OCI-LY3 (cell line): ENCODE measurements around the gene FAM50B.
"Not testable (repeated sequence)": the region's sequence is repeated elsewhere in the genome, so short reads cannot be mapped to it uniquely, and the experiment has no call there.

ENCODE experiments used
- H2AFZ ChIP-seq: fragments of 200-600, 300-600 bp; shearing (Covaris generic); 2 replicates; pipeline ENCODE4 v1.6.0; 2014; ENCODE audit warnings: antibody characterized with exemption, low read depth, low read length
- H3K27ac ChIP-seq: fragments of 200-600, 300-600 bp; sonication (generic); 2 replicates; pipeline ENCODE4 v1.5.1; 2014; ENCODE audit warnings: mild to moderate bottlenecking, low read length, moderate library complexity, mixed read lengths
- H3K27me3 ChIP-seq: fragments of 200-600, 300-600 bp; sonication (generic); 2 replicates; pipeline ENCODE4 v1.6.1; 2014; ENCODE audit warnings: low read depth, low read length, mixed read lengths
- H3K36me3 ChIP-seq: fragments of 200-600, 300-600 bp; sonication (generic); replicated peaks from 2 replicates; pipeline ENCODE3; 2014; ENCODE audit warnings: low read depth, low read length, mixed read lengths
- H3K4me1 ChIP-seq: fragments of 300-600, 200-600 bp; sonication (generic); 2 replicates; pipeline ENCODE4 v1.6.1; 2014; ENCODE audit warnings: low read length, mixed read lengths
- H3K4me2 ChIP-seq: fragments of 200-600, 300-600 bp; sonication (generic); 2 replicates; pipeline ENCODE4 v1.6.1; 2014; ENCODE audit warnings: low read length, mixed read lengths
- H3K4me3 ChIP-seq: fragments of 300-600, 200-600 bp; sonication (generic); 2 replicates; pipeline ENCODE4 v1.5.1; 2014; ENCODE audit warnings: antibody characterized with exemption, mild to moderate bottlenecking, low read length, moderate library complexity
- H3K79me2 ChIP-seq: fragments of 300-600, 200-600 bp; shearing (Covaris generic); 2 replicates; pipeline ENCODE4 v1.6.1; 2014; ENCODE audit warnings: mild to moderate bottlenecking, low read length, mixed read lengths
- H3K9ac ChIP-seq: fragments of 300-600, 200-600 bp; shearing (Covaris generic); 2 replicates; pipeline ENCODE4 v1.6.0; 2014; ENCODE audit warnings: mild to moderate bottlenecking, low read length, moderate library complexity
- H3K9me3 ChIP-seq: fragments of 200-600, 300-600 bp; shearing (Covaris generic); 2 replicates; pipeline ENCODE4 v1.6.1; 2014; ENCODE audit warnings: low read length, mixed read lengths; ENCODE audit not compliant: insufficient read depth
- H4K20me1 ChIP-seq: fragments of 200-600, 300-600 bp; sonication (generic); 2 replicates; pipeline ENCODE4 v1.6.1; 2016; ENCODE audit warnings: low read length, mixed read lengths; ENCODE audit not compliant: insufficient read depth
- EZH2phosphoT487 ChIP-seq: fragments of 200-600 bp; shearing (Covaris generic); IDR thresholded peaks from 2 replicates; pipeline ENCODE4 v1.6.1; 2018; ENCODE audit warnings: antibody characterized with exemption, mixed run types, low read depth
- TF ChIP-seq, protein P1 (sequence below): fragments of 200-600, 300-600 bp; sonication (generic); IDR thresholded peaks from 2 replicates; pipeline ENCODE4 v1.5.1; 2014; ENCODE audit warnings: antibody characterized with exemption, low read length, low read depth

Gene FAM50B

DNA sequence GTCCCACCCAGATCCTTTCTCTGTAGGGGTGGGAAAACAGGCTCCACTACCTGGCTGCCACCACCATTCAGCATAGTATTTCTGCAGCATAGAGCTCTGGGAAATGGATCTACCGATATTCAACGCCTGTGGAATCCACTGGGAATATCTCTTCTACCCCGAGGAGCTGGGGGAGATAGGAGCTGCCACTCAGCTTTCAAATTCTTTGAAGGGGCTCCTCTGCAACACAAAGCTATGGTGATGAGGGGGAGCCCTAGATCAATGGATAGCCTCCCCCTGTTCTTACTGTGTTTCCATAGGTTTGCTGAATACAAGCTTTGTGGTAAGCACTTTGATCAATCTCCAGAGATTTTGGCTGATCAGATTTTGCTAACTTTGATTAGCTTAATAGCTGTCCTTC lies 12.9 kb downstream of the FAM50B start:
- no peaks in the 10 kb centered on the region for H3K27me3 ChIP-seq
- H3K9me3 ChIP-seq: no peaks in the 10 kb centered on the region
- no peak overlapping the region for H3K4me2 ChIP-seq
- no peaks in the 10 kb centered on the region for H3K4me1 ChIP-seq
- H3K36me3 ChIP-seq: no peaks in the 10 kb centered on the region
- no peaks in the 10 kb centered on the region for H3K79me2 ChIP-seq
- no peak overlapping the region for H2AFZ ChIP-seq
- H4K20me1 ChIP-seq: no peaks in the 10 kb centered on the region
- no peak overlapping the region for H3K9ac ChIP-seq
- TF ChIP-seq, protein P1, sequence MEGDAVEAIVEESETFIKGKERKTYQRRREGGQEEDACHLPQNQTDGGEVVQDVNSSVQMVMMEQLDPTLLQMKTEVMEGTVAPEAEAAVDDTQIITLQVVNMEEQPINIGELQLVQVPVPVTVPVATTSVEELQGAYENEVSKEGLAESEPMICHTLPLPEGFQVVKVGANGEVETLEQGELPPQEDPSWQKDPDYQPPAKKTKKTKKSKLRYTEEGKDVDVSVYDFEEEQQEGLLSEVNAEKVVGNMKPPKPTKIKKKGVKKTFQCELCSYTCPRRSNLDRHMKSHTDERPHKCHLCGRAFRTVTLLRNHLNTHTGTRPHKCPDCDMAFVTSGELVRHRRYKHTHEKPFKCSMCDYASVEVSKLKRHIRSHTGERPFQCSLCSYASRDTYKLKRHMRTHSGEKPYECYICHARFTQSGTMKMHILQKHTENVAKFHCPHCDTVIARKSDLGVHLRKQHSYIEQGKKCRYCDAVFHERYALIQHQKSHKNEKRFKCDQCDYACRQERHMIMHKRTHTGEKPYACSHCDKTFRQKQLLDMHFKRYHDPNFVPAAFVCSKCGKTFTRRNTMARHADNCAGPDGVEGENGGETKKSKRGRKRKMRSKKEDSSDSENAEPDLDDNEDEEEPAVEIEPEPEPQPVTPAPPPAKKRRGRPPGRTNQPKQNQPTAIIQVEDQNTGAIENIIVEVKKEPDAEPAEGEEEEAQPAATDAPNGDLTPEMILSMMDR: no peak
- no peak for TF ChIP-seq EZH2phosphoT487
- no peak overlapping the region for H3K4me3 ChIP-seq
- H3K27ac ChIP-seq: no peak overlapping the region

DNA sequence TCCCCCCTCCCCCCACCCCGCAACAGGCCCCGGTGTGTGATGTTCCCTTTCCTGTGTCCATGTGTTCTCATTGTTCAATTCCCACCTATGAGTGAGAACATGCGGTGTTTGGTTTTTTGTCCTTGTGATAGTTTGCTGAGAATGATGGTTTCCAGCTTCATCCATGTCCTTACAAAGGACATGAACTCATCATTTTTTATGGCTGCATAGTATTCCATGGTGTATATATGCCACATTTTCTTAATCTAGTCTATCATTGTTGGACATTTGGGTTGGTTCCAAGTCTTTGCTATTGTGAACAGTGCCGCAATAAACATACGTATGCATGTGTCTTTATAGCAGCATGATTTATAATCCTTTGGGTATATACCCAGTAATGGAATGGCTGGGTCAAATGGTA lies 14.1 kb downstream of the FAM50B start:
- H3K27me3 ChIP-seq, H2AFZ ChIP-seq, H3K36me3 ChIP-seq, H3K4me3 ChIP-seq, H3K4me2 ChIP-seq, H3K4me1 ChIP-seq, H3K9ac ChIP-seq, H3K9me3 ChIP-seq, H3K79me2 ChIP-seq, H4K20me1 ChIP-seq, H3K27ac ChIP-seq: not testable (repeated sequence)

DNA sequence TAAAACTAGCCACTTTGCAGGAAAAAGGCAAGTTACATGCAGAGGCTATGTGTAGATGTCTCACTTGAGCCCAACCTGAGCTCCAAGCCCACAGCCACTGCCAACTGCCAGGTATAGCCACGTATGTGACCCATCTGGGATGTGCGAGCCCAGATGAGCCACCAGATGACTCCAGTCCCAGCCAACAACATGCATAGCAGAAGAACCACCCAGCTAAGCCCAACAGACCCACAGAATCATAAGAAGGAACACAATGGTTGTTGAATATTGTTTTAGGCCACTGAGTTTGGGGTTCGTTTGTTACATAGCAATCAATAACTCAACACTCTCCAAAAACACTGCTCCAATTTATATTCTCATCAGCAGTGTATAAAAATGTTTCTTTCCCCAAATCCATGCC lies 16.3 kb downstream of the FAM50B start:
- Histone ChIP-seq H4K20me1 (no peaks in the 10 kb centered on the region), H3K9me3 (no peaks in the 10 kb centered on the region), H2AFZ (no peak overlapping the region), H3K27me3 (no peaks in the 10 kb centered on the region), H3K4me3 (no peak overlapping the region), H3K4me2 (no peak overlapping the region), H3K36me3 (no peaks in the 10 kb centered on the region), H3K27ac (no peak overlapping the region), H3K9ac (no peak overlapping the region), H3K4me1 (peaks cover 8% of the 10 kb centered on the region), H3K79me2 (no peaks in the 10 kb centered on the region)
- TF ChIP-seq EZH2phosphoT487: no peak
- TF ChIP-seq, protein P1: no peak

DNA sequence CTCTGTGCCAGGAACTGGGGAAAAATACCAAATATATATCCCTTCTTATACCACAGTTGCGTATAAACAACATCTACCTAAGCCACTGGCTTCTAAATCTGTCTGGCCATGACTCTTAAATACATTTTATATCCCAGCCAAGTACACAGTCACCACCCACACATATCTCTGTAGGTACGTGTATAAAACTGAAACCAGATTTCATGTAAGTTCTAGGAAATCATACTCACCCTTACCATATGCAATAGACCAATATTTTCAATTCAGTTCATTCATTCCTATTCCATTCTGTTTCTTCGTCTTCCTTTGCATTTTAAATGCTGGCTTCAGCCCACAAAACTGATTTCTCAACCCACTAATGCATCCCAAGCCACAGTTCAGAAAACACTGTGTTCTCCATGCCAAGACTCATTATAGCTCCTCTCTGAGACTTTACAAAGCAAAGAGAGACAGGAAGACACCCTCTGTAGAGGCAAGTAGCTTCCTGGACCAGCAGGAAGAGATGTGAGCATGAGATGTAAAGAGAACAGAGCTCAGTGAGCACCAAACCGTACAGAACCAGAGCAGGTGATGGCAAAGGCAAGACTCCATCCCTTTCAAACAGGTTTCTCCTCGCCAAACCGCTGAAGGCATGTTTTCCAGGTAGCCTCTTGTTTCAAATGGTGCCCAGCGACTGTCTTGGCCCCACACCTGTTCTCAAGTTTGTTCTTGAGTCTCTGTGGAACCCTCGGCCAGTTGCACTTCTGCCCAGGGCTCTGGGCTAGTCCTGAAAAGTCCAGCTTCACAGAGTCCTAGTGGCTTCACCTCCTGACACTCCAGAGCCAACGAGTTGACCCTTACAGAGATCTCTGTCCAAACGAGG lies 18.7 kb downstream of the FAM50B start:
- H3K4me3 ChIP-seq: no peak overlapping the region
- H3K9me3 ChIP-seq: no peaks in the 10 kb centered on the region
- no peak for TF ChIP-seq EZH2phosphoT487
- TF ChIP-seq, protein P1: no peak
- no peak overlapping the region for H2AFZ ChIP-seq
- H3K36me3 ChIP-seq: no peaks in the 10 kb centered on the region
- no peaks in the 10 kb centered on the region for H3K27me3 ChIP-seq
- no peak overlapping the region for H3K4me2 ChIP-seq
- H4K20me1 ChIP-seq: no peaks in the 10 kb centered on the region
- no peak overlapping the region for H3K27ac ChIP-seq
- H3K79me2 ChIP-seq: no peaks in the 10 kb centered on the region
- H3K4me1 ChIP-seq: peaks cover 8% of the 10 kb centered on the region
- no peak overlapping the region for H3K9ac ChIP-seq
